ENCODE measurements around the gene GPC5. TPM values are rescaled to one million over a fixed set of nuclear protein-coding genes. Genes with fewer than 3 reads are reported as not detected.

Gene GPC5
- polyA plus RNA-seq, 4 donors: 0.18 to 0.86 TPM; not detected in 2

GRCh38 chr13:91520952-91521351, 122.5 kb downstream of the GPC5 start:
- peaks cover 0 to 6% of the 10 kb centered on the region in 2 donors for H3K9me3 ChIP-seq (ENCODE audit: control insufficient read depth in 2 of 2, insufficient read depth in 1 of 2, low read depth in 1 of 2, low read length in 1 of 2)
- H3K36me3 ChIP-seq (ENCODE audit: control insufficient read depth in 3 of 3, insufficient read depth in 2 of 3, low read depth in 1 of 3, low read length in 3 of 3): no peaks in the 10 kb centered on the region
- no peaks in the 10 kb centered on the region for H3K4me1 ChIP-seq (ENCODE audit: control insufficient read depth in 3 of 3, insufficient read depth in 2 of 3, low read depth in 1 of 3, low read length in 2 of 3)
- no peak for FAIRE-seq
- no peaks in the 10 kb centered on the region for H3K27me3 ChIP-seq (ENCODE audit: control insufficient read depth in 3 of 3, insufficient read depth in 3 of 3, low read length in 3 of 3)
- no peak for DNase-seq
- H3K4me3 ChIP-seq (ENCODE audit: low read depth in 1 of 3, low read length in 3 of 3): no peak overlapping the region
- H3K27ac ChIP-seq (ENCODE audit: low read depth in 1 of 3, low read length in 2 of 3): no peak overlapping the region

GRCh38 chr13:91523116-91523515, 124.7 kb downstream of the GPC5 start:
- H3K27ac ChIP-seq (ENCODE audit: low read depth in 1 of 3, low read length in 2 of 3): no peak overlapping the region
- no peaks in the 10 kb centered on the region for H3K36me3 ChIP-seq (ENCODE audit: control insufficient read depth in 3 of 3, insufficient read depth in 2 of 3, low read depth in 1 of 3, low read length in 3 of 3)
- FAIRE-seq (no peak), DNase-seq (no peak)
- no peak overlapping the region for H3K4me3 ChIP-seq (ENCODE audit: low read depth in 1 of 3, low read length in 3 of 3)
- H3K9me3 ChIP-seq (ENCODE audit: control insufficient read depth in 2 of 2, insufficient read depth in 1 of 2, low read depth in 1 of 2, low read length in 1 of 2): peaks cover 0 to 3% of the 10 kb centered on the region in 2 donors
- no peaks in the 10 kb centered on the region for H3K27me3 ChIP-seq (ENCODE audit: control insufficient read depth in 3 of 3, insufficient read depth in 3 of 3, low read length in 3 of 3)
- WGBS, 3 donors: 64 to 88% (median 80%) methylated on average over 3 of the region's 3 CpGs
- H3K4me1 ChIP-seq (ENCODE audit: control insufficient read depth in 3 of 3, insufficient read depth in 2 of 3, low read depth in 1 of 3, low read length in 2 of 3): no peaks in the 10 kb centered on the region

DNA sequence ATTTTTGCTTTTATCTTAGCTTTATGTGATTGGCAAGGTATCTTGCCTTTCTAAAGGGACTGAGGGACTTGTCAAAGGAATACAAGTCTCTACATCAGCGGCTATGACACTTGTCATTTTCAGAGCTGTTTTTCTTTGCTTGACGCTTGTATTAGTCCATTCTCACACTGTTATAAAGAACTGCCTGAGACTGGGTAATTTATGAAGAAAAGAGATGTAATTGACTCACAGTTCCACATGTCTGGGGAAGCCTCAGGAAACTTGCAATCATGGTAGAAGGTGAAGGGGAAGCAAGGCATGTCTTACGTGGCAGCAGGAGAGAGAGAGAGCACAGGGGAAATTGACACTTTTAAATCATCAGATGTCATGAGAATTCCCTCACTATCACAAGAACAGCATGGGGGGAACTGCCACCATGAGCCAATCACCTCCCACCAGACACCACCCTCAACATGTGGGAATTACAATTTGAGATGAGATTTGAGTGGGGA, 128.2 kb downstream of the GPC5 start:
- WGBS, 3 donors: 87 to 92% (median 88%) methylated on average over 3 of the region's 3 CpGs
- no peak for FAIRE-seq

DNA sequence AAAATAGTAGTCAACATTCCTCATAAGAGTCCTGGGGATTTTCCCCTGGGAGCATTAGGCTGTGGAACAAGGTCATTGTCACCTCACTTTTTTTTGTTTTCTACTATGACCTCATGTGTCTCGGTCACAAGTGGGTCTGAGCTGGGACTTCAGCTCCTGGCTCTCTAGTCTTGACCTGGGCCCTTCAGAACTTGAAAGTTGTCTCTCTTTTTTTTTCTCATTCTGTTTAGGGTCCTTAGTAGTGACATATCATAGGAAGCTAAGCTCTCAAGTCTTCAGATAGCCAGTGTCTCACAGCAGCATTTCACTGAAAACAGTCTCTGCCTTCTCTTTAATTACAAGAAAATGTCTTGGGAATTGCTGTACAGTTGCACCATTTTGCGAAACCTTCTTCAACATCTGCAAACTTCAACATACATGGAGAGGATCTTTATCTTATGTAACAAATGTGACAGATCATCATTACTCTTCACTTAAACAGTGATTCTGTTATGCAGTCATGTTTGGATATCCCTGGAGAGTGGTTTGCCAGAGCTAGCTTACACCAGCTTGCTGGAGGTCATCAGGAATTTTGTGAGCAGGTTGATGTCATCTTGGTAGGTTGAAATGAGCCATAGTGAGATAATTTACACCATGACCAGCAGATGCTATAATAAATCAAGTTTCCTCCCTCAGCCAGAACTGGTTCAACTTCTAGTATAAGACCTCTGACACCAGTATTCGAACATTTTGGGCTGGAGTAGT, 131.5 kb downstream of the GPC5 start:
- Histone ChIP-seq H3K27ac (ENCODE audit: low read depth in 1 of 3, low read length in 2 of 3) (no peak overlapping the region), H3K36me3 (ENCODE audit: control insufficient read depth in 3 of 3, insufficient read depth in 2 of 3, low read depth in 1 of 3, low read length in 3 of 3) (no peaks in the 10 kb centered on the region), H3K9me3 (ENCODE audit: control insufficient read depth in 2 of 2, insufficient read depth in 1 of 2, low read depth in 1 of 2, low read length in 1 of 2) (peaks cover 0 to 3% of the 10 kb centered on the region in 2 donors), H3K4me3 (ENCODE audit: low read depth in 1 of 3, low read length in 3 of 3) (no peak overlapping the region), H3K27me3 (ENCODE audit: control insufficient read depth in 3 of 3, insufficient read depth in 3 of 3, low read length in 3 of 3) (no peaks in the 10 kb centered on the region), H3K4me1 (ENCODE audit: control insufficient read depth in 3 of 3, insufficient read depth in 2 of 3, low read depth in 1 of 3, low read length in 2 of 3) (no peaks in the 10 kb centered on the region)
- 77 to 92% (median 90%) methylated on average over 3 of the region's 3 CpGs for WGBS, 3 donors
- no peak for DNase-seq
- no peak for FAIRE-seq

More for the DNA sequence above, 128.2 kb downstream of the GPC5 start:
- Histone ChIP-seq H3K36me3 (ENCODE audit: control insufficient read depth in 3 of 3, insufficient read depth in 2 of 3, low read depth in 1 of 3, low read length in 3 of 3) (no peaks in the 10 kb centered on the region), H3K27me3 (ENCODE audit: control insufficient read depth in 3 of 3, insufficient read depth in 3 of 3, low read length in 3 of 3) (no peaks in the 10 kb centered on the region), H3K27ac (ENCODE audit: low read depth in 1 of 3, low read length in 2 of 3) (no peak overlapping the region), H3K4me1 (ENCODE audit: control insufficient read depth in 3 of 3, insufficient read depth in 2 of 3, low read depth in 1 of 3, low read length in 2 of 3) (no peaks in the 10 kb centered on the region), H3K4me3 (ENCODE audit: low read depth in 1 of 3, low read length in 3 of 3) (no peak overlapping the region), H3K9me3 (ENCODE audit: control insufficient read depth in 2 of 2, insufficient read depth in 1 of 2, low read depth in 1 of 2, low read length in 1 of 2) (peaks cover 0 to 3% of the 10 kb centered on the region in 2 donors)
- DNase-seq: no peak

DNA sequence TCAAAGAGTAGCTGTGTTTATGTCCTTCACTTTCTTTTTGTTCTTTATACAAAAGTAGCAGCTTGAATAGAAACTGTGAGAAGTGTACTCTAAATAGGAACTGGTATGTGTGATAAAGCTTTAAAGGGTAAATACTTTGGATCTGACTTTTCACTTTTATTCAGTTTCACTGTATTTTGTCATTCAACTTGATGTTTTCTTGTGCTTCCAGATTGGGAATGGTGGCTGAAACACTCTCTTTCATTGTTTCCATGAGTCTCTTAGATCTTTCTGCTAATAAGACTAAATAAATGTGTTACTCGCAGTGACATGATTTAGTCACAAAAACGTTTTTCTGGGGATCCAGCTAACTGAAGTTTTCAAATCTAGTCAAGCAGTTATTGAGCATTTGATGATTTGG, 133.2 kb downstream of the GPC5 start:
- Histone ChIP-seq H3K9me3 (ENCODE audit: control insufficient read depth in 2 of 2, insufficient read depth in 1 of 2, low read depth in 1 of 2, low read length in 1 of 2) (peaks cover 0 to 3% of the 10 kb centered on the region in 2 donors), H3K27me3 (ENCODE audit: control insufficient read depth in 3 of 3, insufficient read depth in 3 of 3, low read length in 3 of 3) (no peaks in the 10 kb centered on the region), H3K4me1 (ENCODE audit: control insufficient read depth in 3 of 3, insufficient read depth in 2 of 3, low read depth in 1 of 3, low read length in 2 of 3) (no peaks in the 10 kb centered on the region), H3K4me3 (ENCODE audit: low read depth in 1 of 3, low read length in 3 of 3) (no peak overlapping the region), H3K27ac (ENCODE audit: low read depth in 1 of 3, low read length in 2 of 3) (no peak overlapping the region), H3K36me3 (ENCODE audit: control insufficient read depth in 3 of 3, insufficient read depth in 2 of 3, low read depth in 1 of 3, low read length in 3 of 3) (no peaks in the 10 kb centered on the region)
- 48 to 58% (median 54%) methylated on average over 2 of the region's 2 CpGs for WGBS, 3 donors
- no peak for DNase-seq
- no peak for FAIRE-seq

- no peak for FAIRE-seq
- Histone ChIP-seq H3K4me1 (ENCODE audit: control insufficient read depth in 3 of 3, insufficient read depth in 2 of 3, low read depth in 1 of 3, low read length in 2 of 3) (no peaks in the 10 kb centered on the region), H3K36me3 (ENCODE audit: control insufficient read depth in 3 of 3, insufficient read depth in 2 of 3, low read depth in 1 of 3, low read length in 3 of 3) (no peaks in the 10 kb centered on the region), H3K9me3 (ENCODE audit: control insufficient read depth in 2 of 2, insufficient read depth in 1 of 2, low read depth in 1 of 2, low read length in 1 of 2) (no peaks in the 10 kb centered on the region), H3K27ac (ENCODE audit: low read depth in 1 of 3, low read length in 2 of 3) (no peak overlapping the region), H3K27me3 (ENCODE audit: control insufficient read depth in 3 of 3, insufficient read depth in 3 of 3, low read length in 3 of 3) (no peaks in the 10 kb centered on the region), H3K4me3 (ENCODE audit: low read depth in 1 of 3, low read length in 3 of 3) (no peak overlapping the region)
- WGBS, 3 donors: 29 to 58% (median 52%) methylated on average over 2 of the region's 2 CpGs
- DNase-seq: no peak
Measured at GRCh38 chr13:91533354-91533753, 134.9 kb downstream of the GPC5 start.

DNA sequence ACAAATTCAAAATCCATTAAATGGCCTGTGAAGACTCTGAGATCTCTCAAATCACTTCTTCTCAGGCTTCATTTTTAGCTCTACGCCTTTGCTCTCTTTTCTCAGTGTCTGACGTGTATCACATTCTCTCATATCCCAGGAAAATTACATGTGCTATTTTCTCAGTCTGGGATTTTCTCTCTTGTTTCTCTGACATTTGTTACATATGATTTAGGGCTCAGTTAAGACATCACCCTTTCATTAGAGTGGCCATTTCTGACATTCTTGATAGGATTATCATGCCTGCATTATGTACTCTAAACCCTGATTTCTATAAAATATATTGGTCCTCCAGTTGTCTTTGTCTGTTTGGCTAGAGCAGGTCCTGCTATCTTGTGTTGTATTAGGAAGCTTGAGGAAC, 136.6 kb downstream of the GPC5 start:
- Histone ChIP-seq H3K27me3 (ENCODE audit: control insufficient read depth in 3 of 3, insufficient read depth in 3 of 3, low read length in 3 of 3) (no peaks in the 10 kb centered on the region), H3K9me3 (ENCODE audit: control insufficient read depth in 2 of 2, insufficient read depth in 1 of 2, low read depth in 1 of 2, low read length in 1 of 2) (no peaks in the 10 kb centered on the region), H3K27ac (ENCODE audit: low read depth in 1 of 3, low read length in 2 of 3) (no peak overlapping the region), H3K36me3 (ENCODE audit: control insufficient read depth in 3 of 3, insufficient read depth in 2 of 3, low read depth in 1 of 3, low read length in 3 of 3) (no peaks in the 10 kb centered on the region), H3K4me1 (ENCODE audit: control insufficient read depth in 3 of 3, insufficient read depth in 2 of 3, low read depth in 1 of 3, low read length in 2 of 3) (peaks cover 0 to 9% (median 0%) of the 10 kb centered on the region in 3 donors), H3K4me3 (ENCODE audit: low read depth in 1 of 3, low read length in 3 of 3) (no peak overlapping the region)
- FAIRE-seq: no peak
- 87 to 93% (median 92%) methylated on average over 2 of the region's 2 CpGs for WGBS, 3 donors
- DNase-seq: no peak

DNA sequence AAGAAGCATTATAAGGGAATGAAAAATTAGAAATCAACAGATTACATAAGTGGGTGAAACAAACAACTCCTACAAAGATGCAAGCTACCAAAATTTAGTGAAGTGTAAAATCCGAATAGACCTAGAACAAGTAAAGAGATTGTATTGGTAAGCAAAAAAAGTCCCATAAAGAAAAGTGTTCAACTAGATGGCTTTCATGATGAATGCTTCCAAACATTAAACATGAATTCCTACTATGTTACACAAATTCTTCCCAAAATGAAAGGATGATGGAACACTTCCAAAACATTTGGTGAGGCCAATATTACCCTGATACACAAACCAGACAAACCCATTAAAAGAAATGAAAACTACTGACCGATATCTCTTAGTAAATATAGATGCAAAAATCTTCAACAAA, 139.0 kb downstream of the GPC5 start:
- H3K4me3 ChIP-seq (ENCODE audit: low read depth in 1 of 3, low read length in 3 of 3): no peak overlapping the region
- no peaks in the 10 kb centered on the region for H3K36me3 ChIP-seq (ENCODE audit: control insufficient read depth in 3 of 3, insufficient read depth in 2 of 3, low read depth in 1 of 3, low read length in 3 of 3)
- 83 to 88% (median 84%) methylated on average over 2 of the region's 2 CpGs for WGBS, 3 donors
- H3K27ac ChIP-seq (ENCODE audit: low read depth in 1 of 3, low read length in 2 of 3): no peak overlapping the region
- H3K4me1 ChIP-seq (ENCODE audit: control insufficient read depth in 3 of 3, insufficient read depth in 2 of 3, low read depth in 1 of 3, low read length in 2 of 3): peaks cover 0 to 19% (median 0%) of the 10 kb centered on the region in 3 donors
- no peaks in the 10 kb centered on the region for H3K27me3 ChIP-seq (ENCODE audit: control insufficient read depth in 3 of 3, insufficient read depth in 3 of 3, low read length in 3 of 3)
- no peaks in the 10 kb centered on the region for H3K9me3 ChIP-seq (ENCODE audit: control insufficient read depth in 2 of 2, insufficient read depth in 1 of 2, low read depth in 1 of 2, low read length in 1 of 2)
- FAIRE-seq (no peak), DNase-seq (no peak)

All from small intestine (tissue), 7 donors.